Stimulated activated CD8-positive, alpha-beta memory T cell treated with anti-CD3 and anti-CD28 coated beads, Interleukin-2, amount 100 ng/mL, for 48 hours (primary cell): ENCODE measurements around the gene CTIF.
"Not testable (repeated sequence)": the region's sequence is repeated elsewhere in the genome, so short reads cannot be mapped to it uniquely, and the experiment has no call there.

ENCODE experiments used
- DNase-seq, 2 donors: peaks; one replicate each; pipeline ENCODE4 v3.0.0-alpha.2; 2020; ENCODE audit warnings: low read depth in 2 of 2

The CTIF gene

GRCh38 chr18:48868468-48869466 lies 329.9 kb downstream of the CTIF start:
- peak; percentile 25 to 32 for DNase-seq

GRCh38 chr18:48869591-48869990 lies 330.8 kb downstream of the CTIF start:
- DNase-seq, result no peak

GRCh38 chr18:48870926-48871325 lies 332.1 kb downstream of the CTIF start:
- not testable (repeated sequence) for DNase-seq

GRCh38 chr18:48871391-48872166 lies 332.7 kb downstream of the CTIF start:
- no peak for DNase-seq

GRCh38 chr18:48872234-48873145 lies 333.7 kb downstream of the CTIF start:
- no peak for DNase-seq

- DNase-seq, result no peak
Measured at GRCh38 chr18:48874233-48874632, 335.4 kb downstream of the CTIF start.

GRCh38 chr18:48874701-48875162 lies 335.9 kb downstream of the CTIF start:
- no peak for DNase-seq

- no peak for DNase-seq
Measured at GRCh38 chr18:48875314-48875941, 336.6 kb downstream of the CTIF start.

GRCh38 chr18:48875942-48876511 lies 337.2 kb downstream of the CTIF start:
- DNase-seq, result no peak

- DNase-seq, result no peak
Measured at GRCh38 chr18:48876590-48876989, 337.8 kb downstream of the CTIF start.

GRCh38 chr18:48877941-48878340 lies 339.1 kb downstream of the CTIF start:
- no peak for DNase-seq

GRCh38 chr18:48878471-48878870 lies 339.6 kb downstream of the CTIF start:
- no peak for DNase-seq

- DNase-seq, result no peak
Measured at GRCh38 chr18:48879008-48879431, 340.2 kb downstream of the CTIF start.

GRCh38 chr18:48880931-48881330 lies 342.1 kb downstream of the CTIF start:
- DNase-seq, result no peak

GRCh38 chr18:48882379-48882778 lies 343.5 kb downstream of the CTIF start:
- no peak for DNase-seq

GRCh38 chr18:48884306-48884705 lies 345.5 kb downstream of the CTIF start:
- DNase-seq, result no peak

GRCh38 chr18:48884771-48885170 lies 345.9 kb downstream of the CTIF start:
- DNase-seq, result no peak

- no peak for DNase-seq
Measured at GRCh38 chr18:48885266-48885923, 346.6 kb downstream of the CTIF start.

GRCh38 chr18:48885924-48886400 lies 347.1 kb downstream of the CTIF start:
- no peak for DNase-seq
